Naive B cell (primary cell): Measurements from ENCODE around the gene PPP6R3. TPM values are rescaled to one million over a fixed set of nuclear protein-coding genes. Genes with fewer than 3 reads are reported as not detected.

Experiments used
- ATAC-seq, 2 donors: fragments of 150-1000 bp; cut with Tn5 transposase; 2 replicates each; pipeline ENCODE4 v1.10.0; 2021; ENCODE audit warnings: low read depth in 2 of 2, mild to moderate bottlenecking in 2 of 2, moderate library complexity in 2 of 2
- DNase-seq: peaks from one replicate; pipeline ENCODE4 v3.0.0; 2022
- H3K27ac Mint-ChIP-seq, 6 donors: one replicate each; pipeline ENCODE4 v1.8.0; 2020 to 2022; ENCODE audit warnings: mild to moderate bottlenecking in 6 of 6, mixed read lengths in 6 of 6, moderate library complexity in 5 of 6, inconsistent platforms in 2 of 6
- H3K27me3 Mint-ChIP-seq, 3 donors: one replicate each; pipeline ENCODE4 v1.8.0; 2021 to 2022; ENCODE audit warnings: mixed read lengths in 3 of 3, mild to moderate bottlenecking in 1 of 3
- H3K36me3 Mint-ChIP-seq, 2 donors: one replicate each; pipeline ENCODE4 v1.8.0; 2020 to 2022; ENCODE audit warnings: mixed read lengths in 2 of 2, inconsistent platforms in 1 of 2, mild to moderate bottlenecking in 1 of 2
- H3K4me1 Mint-ChIP-seq, 3 donors: one replicate each; pipeline ENCODE4 v1.8.0; 2020 to 2022; ENCODE audit warnings: mixed read lengths in 3 of 3, inconsistent platforms in 1 of 3, mild to moderate bottlenecking in 1 of 3, moderate library complexity in 1 of 3
- H3K4me3 Mint-ChIP-seq, 8 donors: one replicate each; pipeline ENCODE4 v1.8.0; 2020 to 2022; ENCODE audit warnings: mild to moderate bottlenecking in 8 of 8, mixed read lengths in 8 of 8, moderate library complexity in 8 of 8, inconsistent platforms in 2 of 8
- H3K9me3 Mint-ChIP-seq, 7 donors: one replicate each; pipeline ENCODE4 v1.8.0; 2020 to 2022; ENCODE audit warnings: mixed read lengths in 7 of 7, mild to moderate bottlenecking in 5 of 7, inconsistent platforms in 2 of 7, moderate library complexity in 1 of 7
- polyA plus RNA-seq, 6 donors: library from polyadenylated mRNA; unstranded; fragments of 300-500 nt; fragmentation: Illumina TruSeq; gene quantifications; one replicate each; pipeline ENCODE4 v1.2.3, GENCODE V29; 2021; ENCODE audit warnings: low read depth in 6 of 6

The PPP6R3 gene
- polyA plus RNA-seq, 6 donors from 2014 or later = 32.0 to 71.1 (median 53.4) TPM

- H3K27ac Mint-ChIP-seq = peak overlapping the region; percentile 28 to 85 (median 46)
- ATAC-seq = no peak
- peaks cover 30 to 41% (median 37%) of the 10 kb centered on the region in 3 donors for H3K4me1 Mint-ChIP-seq
- no peak for DNase-seq
- peaks cover 10 to 46% of the 10 kb centered on the region in 2 donors for H3K36me3 Mint-ChIP-seq
- no peaks in the 10 kb centered on the region for H3K27me3 Mint-ChIP-seq
- no peaks in the 10 kb centered on the region for H3K9me3 Mint-ChIP-seq
- peak overlapping the region in 1 of 8 donors; percentile 46 for H3K4me3 Mint-ChIP-seq
These were observed 89.9 kb downstream of the PPP6R3 start for GRCh38 chr11:68550485-68550817.

- peaks cover 30 to 41% (median 38%) of the 10 kb centered on the region in 3 donors for H3K4me1 Mint-ChIP-seq
- H3K36me3 Mint-ChIP-seq = peaks cover 10 to 46% of the 10 kb centered on the region in 2 donors
- H3K27ac Mint-ChIP-seq = peak overlapping the region in 3 of 6 donors; percentile 46 to 85 (median 72)
These were observed 90.7 kb downstream of the PPP6R3 start for GRCh38 chr11:68551223-68551622.

GRCh38 chr11:68551777-68552176, 91.2 kb downstream of the PPP6R3 start:
- Mint-ChIP-seq H3K27ac (peak overlapping the region in 2 of 6 donors; percentile 34 to 44), H3K27me3 (no peaks in the 10 kb centered on the region), H3K4me1 (peaks cover 30 to 41% (median 34%) of the 10 kb centered on the region in 3 donors), H3K4me3 (no peak overlapping the region), H3K36me3 (peaks cover 10 to 46% of the 10 kb centered on the region in 2 donors), H3K9me3 (no peaks in the 10 kb centered on the region)
- ATAC-seq (no peak), DNase-seq (no peak)

More at GRCh38 chr11:68551223-68551622, 90.7 kb downstream of the PPP6R3 start:
- H3K27me3 Mint-ChIP-seq = no peaks in the 10 kb centered on the region
- ATAC-seq (no peak), DNase-seq (no peak)
- H3K4me3 Mint-ChIP-seq = no peak overlapping the region
- H3K9me3 Mint-ChIP-seq = no peaks in the 10 kb centered on the region

GRCh38 chr11:68552542-68552941, 92.0 kb downstream of the PPP6R3 start:
- no peak for DNase-seq
- peak overlapping the region in 1 of 8 donors; percentile 47 for H3K4me3 Mint-ChIP-seq
- no peaks in the 10 kb centered on the region for H3K27me3 Mint-ChIP-seq
- no peak for ATAC-seq
- no peaks in the 10 kb centered on the region for H3K9me3 Mint-ChIP-seq
- peak overlapping the region in 2 of 6 donors; percentile 67 to 83 for H3K27ac Mint-ChIP-seq
- peaks cover 30 to 36% (median 34%) of the 10 kb centered on the region in 3 donors for H3K4me1 Mint-ChIP-seq
- H3K36me3 Mint-ChIP-seq = peaks cover 10 to 43% of the 10 kb centered on the region in 2 donors

- Mint-ChIP-seq H3K27ac (no peak overlapping the region), H3K4me3 (no peak overlapping the region), H3K9me3 (no peaks in the 10 kb centered on the region), H3K36me3 (peaks cover 6 to 31% of the 10 kb centered on the region in 2 donors), H3K4me1 (peaks cover 0 to 9% (median 4%) of the 10 kb centered on the region in 3 donors), H3K27me3 (no peaks in the 10 kb centered on the region)
- no peak for ATAC-seq
- DNase-seq = no peak
These were observed 99.7 kb downstream of the PPP6R3 start for GRCh38 chr11:68560216-68560615.

GRCh38 chr11:68563454-68563853, 102.9 kb downstream of the PPP6R3 start:
- no peaks in the 10 kb centered on the region for H3K27me3 Mint-ChIP-seq
- H3K4me3 Mint-ChIP-seq = no peak overlapping the region
- H3K9me3 Mint-ChIP-seq = no peaks in the 10 kb centered on the region
- peaks cover 33 to 39% of the 10 kb centered on the region in 2 donors for H3K36me3 Mint-ChIP-seq
- H3K27ac Mint-ChIP-seq = peak overlapping the region in 1 of 6 donors; percentile 20
- peaks cover 0 to 13% (median 8%) of the 10 kb centered on the region in 3 donors for H3K4me1 Mint-ChIP-seq
- ATAC-seq = no peak
- no peak for DNase-seq

GRCh38 chr11:68564261-68564660, 103.7 kb downstream of the PPP6R3 start:
- ATAC-seq (no peak), DNase-seq (no peak)
- peaks cover 33 to 35% of the 10 kb centered on the region in 2 donors for H3K36me3 Mint-ChIP-seq
- peaks cover 0 to 13% (median 8%) of the 10 kb centered on the region in 3 donors for H3K4me1 Mint-ChIP-seq
- H3K27ac Mint-ChIP-seq = peak overlapping the region in 1 of 6 donors; percentile 11
- no peaks in the 10 kb centered on the region for H3K27me3 Mint-ChIP-seq
- H3K9me3 Mint-ChIP-seq = no peaks in the 10 kb centered on the region
- no peak overlapping the region for H3K4me3 Mint-ChIP-seq

- Mint-ChIP-seq H3K4me1 (peaks cover 3 to 8% (median 5%) of the 10 kb centered on the region in 3 donors), H3K9me3 (no peaks in the 10 kb centered on the region), H3K27ac (peak overlapping the region in 2 of 6 donors; percentile 47 to 66), H3K27me3 (no peaks in the 10 kb centered on the region), H3K4me3 (no peak overlapping the region), H3K36me3 (peaks cover 28 to 33% of the 10 kb centered on the region in 2 donors)
- ATAC-seq (no peak), DNase-seq (no peak)
These were observed 105.2 kb downstream of the PPP6R3 start for GRCh38 chr11:68565768-68566167.

- Mint-ChIP-seq H3K4me1 (peaks cover 3 to 8% (median 5%) of the 10 kb centered on the region in 3 donors), H3K27me3 (no peaks in the 10 kb centered on the region), H3K27ac (peak overlapping the region in 2 of 6 donors; percentile 9 to 16), H3K36me3 (peaks cover 34 to 40% of the 10 kb centered on the region in 2 donors), H3K4me3 (no peak overlapping the region), H3K9me3 (no peaks in the 10 kb centered on the region)
- DNase-seq (no peak), ATAC-seq (no peak)
These were observed 107.0 kb downstream of the PPP6R3 start for GRCh38 chr11:68567553-68567952.

GRCh38 chr11:68569357-68569756, 108.8 kb downstream of the PPP6R3 start:
- ATAC-seq (no peak), DNase-seq (no peak)
- Mint-ChIP-seq H3K4me1 (peaks cover 3 to 8% (median 5%) of the 10 kb centered on the region in 3 donors), H3K36me3 (peaks cover 36 to 40% of the 10 kb centered on the region in 2 donors), H3K27ac (peak overlapping the region in 1 of 6 donors; percentile 6), H3K4me3 (no peak overlapping the region), H3K9me3 (no peaks in the 10 kb centered on the region), H3K27me3 (no peaks in the 10 kb centered on the region)

- no peaks in the 10 kb centered on the region for H3K27me3 Mint-ChIP-seq
- no peak for DNase-seq
- H3K27ac Mint-ChIP-seq = peak overlapping the region in 1 of 6 donors; percentile 30
- ATAC-seq = no peak
- H3K4me3 Mint-ChIP-seq = no peak overlapping the region
- peaks cover 24 to 30% of the 10 kb centered on the region in 2 donors for H3K36me3 Mint-ChIP-seq
- peaks cover 3 to 5% (median 4%) of the 10 kb centered on the region in 3 donors for H3K4me1 Mint-ChIP-seq
- H3K9me3 Mint-ChIP-seq = no peaks in the 10 kb centered on the region
These were observed 110.1 kb downstream of the PPP6R3 start for GRCh38 chr11:68570691-68571090.

- peak overlapping the region in 1 of 6 donors; percentile 12 for H3K27ac Mint-ChIP-seq
- DNase-seq (no peak), ATAC-seq (no peak)
- H3K4me1 Mint-ChIP-seq = peaks cover 0 to 10% (median 0%) of the 10 kb centered on the region in 3 donors
- H3K4me3 Mint-ChIP-seq = no peak overlapping the region
- H3K27me3 Mint-ChIP-seq = no peaks in the 10 kb centered on the region
- H3K9me3 Mint-ChIP-seq = no peaks in the 10 kb centered on the region
- peaks cover 16 to 27% of the 10 kb centered on the region in 2 donors for H3K36me3 Mint-ChIP-seq
These were observed 113.8 kb downstream of the PPP6R3 start for GRCh38 chr11:68574308-68574707.

GRCh38 chr11:68575025-68575665, 114.6 kb downstream of the PPP6R3 start:
- ATAC-seq = no peak
- no peaks in the 10 kb centered on the region for H3K9me3 Mint-ChIP-seq
- H3K4me1 Mint-ChIP-seq = peaks cover 0 to 12% (median 0%) of the 10 kb centered on the region in 3 donors
- H3K27me3 Mint-ChIP-seq = no peaks in the 10 kb centered on the region
- DNase-seq = no peak
- H3K36me3 Mint-ChIP-seq = peaks cover 23 to 35% of the 10 kb centered on the region in 2 donors
- H3K27ac Mint-ChIP-seq = peak overlapping the region in 1 of 6 donors; percentile 9
- no peak overlapping the region for H3K4me3 Mint-ChIP-seq

- Mint-ChIP-seq H3K4me3 (peak overlapping the region in 1 of 8 donors; percentile 18), H3K27ac (peak overlapping the region in 1 of 6 donors; percentile 24), H3K4me1 (peaks cover 5 to 21% (median 15%) of the 10 kb centered on the region in 3 donors), H3K36me3 (peaks cover 28% of the 10 kb centered on the region in 2 donors), H3K9me3 (no peaks in the 10 kb centered on the region), H3K27me3 (no peaks in the 10 kb centered on the region)
- ATAC-seq (no peak), DNase-seq (no peak)
These were observed 118.9 kb downstream of the PPP6R3 start for GRCh38 chr11:68579455-68579854.
